Endothelial cell of umbilical vein (primary cell): ENCODE results near the gene C14orf93. TPM values are rescaled to one million over a fixed set of nuclear protein-coding genes. Genes with fewer than 3 reads are reported as not detected.
"Not testable (repeated sequence)": the region's sequence is repeated elsewhere in the genome, so short reads cannot be mapped to it uniquely, and the experiment has no call there.

Experiments used
- BruUV-seq: library from RNA; stranded (reverse); fragments of 400-500 nt; replicated peaks from 2 replicates; lab custom pipeline; 2021; lab: Mats Ljungman, UMichigan
- CTCF ChIA-PET: fragments of 300-600, 350-600 bp; sonication (Branson Sonifier 250); formaldehyde crosslinking; loops from one replicate; lab custom pipeline; 2021; ENCODE audit warnings: antibody characterized with exemption, inconsistent platforms; lab: Charles Lee
- POLR2A ChIA-PET: fragments of 300-600, 350-600 bp; sonication (Branson Sonifier 250); formaldehyde crosslinking; loops from one replicate; lab custom pipeline; 2021; ENCODE audit warnings: antibody characterized with exemption, inconsistent platforms; lab: Charles Lee
- DNase-seq: peaks from one replicate; pipeline ENCODE4 v3.0.0-alpha.2; 2011; ENCODE audit warnings: low read depth, low spot score
- FAIRE-seq: peaks from 2 replicates; lab custom pipeline; 2011; peaks lifted over from hg19 to GRCh38; lab: Jason Lieb, UNC
- H2AFZ ChIP-seq: 2 replicates; pipeline ENCODE4 v1.6.0; 2012; ENCODE audit warnings: low read depth, low read length, control low read depth, inconsistent platforms
- H3K27ac ChIP-seq: 2 replicates; pipeline ENCODE4 v1.5.1; 2011; ENCODE audit warnings: low read depth, mild to moderate bottlenecking, control low read depth, low read length, moderate library complexity; ENCODE audit not compliant: insufficient read depth
- H3K27me3 ChIP-seq, 2 experiments: 2 replicates each; pipeline versions ENCODE4 v1.6.0 to v1.6.1; 2011; ENCODE audit warnings: low read length in 2 of 2, mixed read lengths in 1 of 2; ENCODE audit not compliant: control insufficient read depth in 2 of 2, insufficient read depth in 2 of 2
- H3K36me3 ChIP-seq, 2 experiments: 2 replicates in 1 of 2; 3 replicates in 1 of 2; pipeline ENCODE4 v1.5.1; 2011; ENCODE audit warnings: low read length in 2 of 2, mild to moderate bottlenecking in 1 of 2, moderate library complexity in 1 of 2; ENCODE audit not compliant: control insufficient read depth in 2 of 2, insufficient read depth in 2 of 2; ENCODE audit errors: extremely low read depth in 1 of 2
- H3K4me1 ChIP-seq: 3 replicates; pipeline ENCODE4 v1.5.1; 2011; ENCODE audit warnings: mild to moderate bottlenecking, low read length; ENCODE audit not compliant: control insufficient read depth, insufficient read depth; ENCODE audit errors: extremely low read depth
- H3K4me2 ChIP-seq: 2 replicates; pipeline ENCODE4 v1.6.1; 2011; ENCODE audit warnings: low read length, control low read depth, mixed read lengths; ENCODE audit not compliant: insufficient read depth
- H3K4me3 ChIP-seq, 3 experiments: fragments of 200-600 bp in 1 of 3; sonication (generic), shearing (Covaris generic) in 1 of 3; replicated peaks in 1 of 3; 2 replicates each; pipeline ENCODE4 v1.5.1; 2011 to 2016; ENCODE audit warnings: control low read depth in 3 of 3, low read length in 3 of 3, mild to moderate bottlenecking in 2 of 3, inconsistent platforms in 1 of 3, low read depth in 1 of 3, moderate library complexity in 1 of 3; ENCODE audit not compliant: insufficient read depth in 1 of 3
- H3K79me2 ChIP-seq: 2 replicates; pipeline ENCODE4 v1.6.0; 2012; ENCODE audit warnings: low read length, inconsistent platforms; ENCODE audit not compliant: control insufficient read depth, insufficient read depth
- H3K9ac ChIP-seq: replicated peaks from 2 replicates; pipeline ENCODE3; 2011; ENCODE audit warnings: low read length, control low read depth; ENCODE audit not compliant: insufficient read depth; ENCODE audit errors: extremely low read depth
- H3K9me1 ChIP-seq: replicated peaks from 3 replicates; pipeline ENCODE4 v1.6.0; 2011; ENCODE audit warnings: mild to moderate bottlenecking, low read length; ENCODE audit not compliant: control insufficient read depth, insufficient read depth; ENCODE audit errors: extremely low read depth
- H3K9me3 ChIP-seq: replicated peaks from 2 replicates; pipeline ENCODE4 v1.5.1; 2012; ENCODE audit warnings: low read length, inconsistent platforms; ENCODE audit not compliant: control insufficient read depth, insufficient read depth
- H4K20me1 ChIP-seq: replicated peaks from 2 replicates; pipeline ENCODE3; 2011; ENCODE audit warnings: mild to moderate bottlenecking, low read length; ENCODE audit not compliant: control insufficient read depth, insufficient read depth; ENCODE audit errors: extremely low read depth
- EZH2 ChIP-seq: IDR thresholded peaks from 2 replicates; pipeline ENCODE4 v1.6.1; 2012; ENCODE audit warnings: borderline replicate concordance, low read depth, mild to moderate bottlenecking, moderate library complexity, low read length, inconsistent platforms; ENCODE audit not compliant: severe bottlenecking
- FOS ChIP-seq: IDR thresholded peaks from 2 replicates; pipeline ENCODE4 v1.6.1; 2011; ENCODE audit warnings: mild to moderate bottlenecking, low read length, moderate library complexity, borderline replicate concordance; ENCODE audit not compliant: insufficient read depth
- GATA2 ChIP-seq: IDR thresholded peaks from 2 replicates; pipeline ENCODE4 v1.7.0; 2011; ENCODE audit warnings: low read depth, mild to moderate bottlenecking, moderate library complexity, mixed read lengths, low read length; ENCODE audit not compliant: insufficient read length, insufficient read depth
- JUN ChIP-seq: IDR thresholded peaks from 2 replicates; pipeline ENCODE4 v1.6.1; 2011; ENCODE audit warnings: borderline replicate concordance, low read depth; ENCODE audit not compliant: insufficient read length, insufficient read depth
- MYC ChIP-seq: IDR thresholded peaks from one replicate; pipeline ENCODE4 v1.6.1; 2011; ENCODE audit warnings: mild to moderate bottlenecking, low read depth, low read length
- POLR2A ChIP-seq: IDR thresholded peaks from 2 replicates; pipeline ENCODE4 v1.6.1; 2012; ENCODE audit warnings: low read depth, mild to moderate bottlenecking, control low read depth, low read length
- POLR2AphosphoS5 ChIP-seq: IDR thresholded peaks from 2 replicates; pipeline ENCODE4 v1.6.1; 2012; ENCODE audit warnings: low read depth, mild to moderate bottlenecking, control low read depth, low read length, moderate library complexity; ENCODE audit not compliant: insufficient read depth
- dilution Hi-C: fragments of 300-500 bp; cut with MboI; formaldehyde crosslinking; loops from one replicate; pipeline ENCODE4 v1.15.0; 2019; ENCODE audit warnings: low sequenced_read_pairs; ENCODE audit not compliant: extremely low pct_ligation_motif_present
- intact Hi-C: fragments of 100-400 bp; cut with micrococcal nuclease; formaldehyde crosslinking; loops from one replicate; pipeline ENCODE4 v1.10.0; 2022
- polyA plus RNA-seq, 4 experiments: library from polyadenylated mRNA; depleted of rRNA in 3 of 4; stranded (reverse) in 3 of 4; unstranded in 1 of 4; fragments of >200 nt; gene quantifications; 2 replicates each; pipeline versions ENCODE4 v1.2.1 to v1.2.3, GENCODE V29; 2011 to 2012; ENCODE audit warnings: missing spikeins in 1 of 4
- total RNA-seq: library from RNA; stranded (reverse); gene quantifications from 2 replicates; pipeline ENCODE4 v1.2.3, GENCODE V29; 2021
- TF ChIP-seq, protein P1 (sequence below): IDR thresholded peaks from 2 replicates; pipeline ENCODE4 v1.6.1; 2011; ENCODE audit not compliant: insufficient read depth, insufficient read length
- TF ChIP-seq, protein P2 (sequence below), 2 donors: IDR thresholded peaks; 1 replicate in 1 of 2; 2 replicates in 1 of 2; pipeline ENCODE4 v1.5.1; 2011; ENCODE audit warnings: low read length in 2 of 2, mild to moderate bottlenecking in 2 of 2, moderate library complexity in 2 of 2, control low read depth in 1 of 2, inconsistent platforms in 1 of 2, low read depth in 1 of 2; ENCODE audit not compliant: insufficient read depth in 1 of 2; ENCODE audit errors: extremely low read depth in 1 of 2

The C14orf93 gene
- total and polyA plus RNA-seq, 2 donors (not counting 3 experiments of a cell fraction or from before 2014, with no cell fraction given): 7.1 to 9.2 TPM

DNA sequence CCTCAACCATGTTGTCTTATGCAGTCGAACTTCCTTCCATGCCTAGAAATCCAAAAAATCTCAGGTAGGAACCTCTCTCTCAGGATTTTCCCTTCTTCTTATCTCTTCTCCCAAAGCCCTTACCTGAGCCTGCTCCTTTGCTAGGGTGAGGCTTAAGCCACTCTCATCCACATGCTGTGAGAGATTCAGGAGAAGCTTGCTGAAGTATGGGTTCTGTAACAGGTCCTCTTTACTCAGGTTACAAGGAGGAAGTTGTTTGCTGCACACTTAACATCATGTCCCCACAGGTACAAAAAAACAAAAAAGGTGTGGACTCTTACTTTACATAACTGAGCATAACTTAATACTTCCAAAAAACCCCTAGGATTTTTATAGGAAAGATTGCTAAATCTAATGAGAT, 57.5 kb downstream of the C14orf93 start:
- CTCF ChIA-PET: no interaction called here
- Histone ChIP-seq H3K4me3 (no peak overlapping the region), H2AFZ (no peak overlapping the region), H3K27me3 (no peaks in the 10 kb centered on the region), H3K9ac (no peak overlapping the region), H3K79me2 (no peaks in the 10 kb centered on the region), H3K36me3 (peaks cover 0 to 7% of the 10 kb centered on the region in 2 experiments), H4K20me1 (no peaks in the 10 kb centered on the region), H3K9me3 (no peaks in the 10 kb centered on the region), H3K4me2 (no peak overlapping the region), H3K27ac (no peak overlapping the region), H3K4me1 (peaks cover 10% of the 10 kb centered on the region), H3K9me1 (no peaks in the 10 kb centered on the region)
- FAIRE-seq (no peak), DNase-seq (no peak)
- POLR2A ChIA-PET: no interaction called here
- BruUV-seq: no TSS peak
- intact Hi-C loops: no loop called here
- dilution Hi-C loops: no loop called here
- no peak for TF ChIP-seq EZH2
- no peak for TF ChIP-seq POLR2AphosphoS5
- TF ChIP-seq POLR2A: no peak
- TF ChIP-seq JUN: no peak
- no peak for TF ChIP-seq MYC
- no peak for TF ChIP-seq FOS
- no peak for TF ChIP-seq GATA2
- TF ChIP-seq, protein P1, sequence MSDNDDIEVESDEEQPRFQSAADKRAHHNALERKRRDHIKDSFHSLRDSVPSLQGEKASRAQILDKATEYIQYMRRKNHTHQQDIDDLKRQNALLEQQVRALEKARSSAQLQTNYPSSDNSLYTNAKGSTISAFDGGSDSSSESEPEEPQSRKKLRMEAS: no peak
- TF ChIP-seq, protein P2, sequence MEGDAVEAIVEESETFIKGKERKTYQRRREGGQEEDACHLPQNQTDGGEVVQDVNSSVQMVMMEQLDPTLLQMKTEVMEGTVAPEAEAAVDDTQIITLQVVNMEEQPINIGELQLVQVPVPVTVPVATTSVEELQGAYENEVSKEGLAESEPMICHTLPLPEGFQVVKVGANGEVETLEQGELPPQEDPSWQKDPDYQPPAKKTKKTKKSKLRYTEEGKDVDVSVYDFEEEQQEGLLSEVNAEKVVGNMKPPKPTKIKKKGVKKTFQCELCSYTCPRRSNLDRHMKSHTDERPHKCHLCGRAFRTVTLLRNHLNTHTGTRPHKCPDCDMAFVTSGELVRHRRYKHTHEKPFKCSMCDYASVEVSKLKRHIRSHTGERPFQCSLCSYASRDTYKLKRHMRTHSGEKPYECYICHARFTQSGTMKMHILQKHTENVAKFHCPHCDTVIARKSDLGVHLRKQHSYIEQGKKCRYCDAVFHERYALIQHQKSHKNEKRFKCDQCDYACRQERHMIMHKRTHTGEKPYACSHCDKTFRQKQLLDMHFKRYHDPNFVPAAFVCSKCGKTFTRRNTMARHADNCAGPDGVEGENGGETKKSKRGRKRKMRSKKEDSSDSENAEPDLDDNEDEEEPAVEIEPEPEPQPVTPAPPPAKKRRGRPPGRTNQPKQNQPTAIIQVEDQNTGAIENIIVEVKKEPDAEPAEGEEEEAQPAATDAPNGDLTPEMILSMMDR (IDR thresholded peaks at IDR 0.05; ENCODE audit: extremely low read depth in 1 of 2, insufficient read depth in 1 of 2, low read depth in 1 of 2, low read length in 2 of 2): no peak

DNA sequence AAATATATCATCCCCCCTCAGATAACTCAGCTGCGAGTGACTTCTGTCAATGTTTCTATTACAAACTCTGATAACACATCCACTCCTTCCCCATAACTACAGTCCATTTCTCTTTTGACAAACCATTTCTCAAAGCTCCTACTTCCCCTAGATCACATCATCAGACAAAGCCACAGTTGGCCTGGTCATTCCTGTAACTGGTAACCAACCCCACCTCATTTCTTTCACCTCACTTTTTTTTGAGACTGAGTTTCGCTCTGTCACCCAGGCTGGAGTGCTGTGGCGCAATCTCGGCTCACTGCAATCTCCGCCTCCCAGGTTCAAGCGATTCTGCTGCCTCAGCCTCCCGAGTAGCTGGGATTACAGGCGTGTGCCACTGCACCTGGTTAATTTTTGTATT, 58.1 kb downstream of the C14orf93 start:
- H3K79me2 ChIP-seq, FAIRE-seq, H3K9me3 ChIP-seq, BruUV-seq, H3K4me2 ChIP-seq, H2AFZ ChIP-seq, H3K4me3 ChIP-seq, H4K20me1 ChIP-seq, DNase-seq, H3K27me3 ChIP-seq, H3K9ac ChIP-seq, POLR2A ChIA-PET, H3K4me1 ChIP-seq, H3K27ac ChIP-seq, dilution Hi-C loops, intact Hi-C loops, H3K36me3 ChIP-seq, H3K9me1 ChIP-seq: not testable (repeated sequence)
- CTCF ChIA-PET: interaction anchor here (0.7 to 1.4 kb wide), 5 partner anchors 8 to 106 kb away, joined by 3 to 4 read pairs (median 3); partner anchors contain the start of genes CDH24 and PRMT5
